OCI-LY3 (cell line): Measurements from ENCODE around the gene MEIS3.
"Not testable (repeated sequence)": the region's sequence is repeated elsewhere in the genome, so short reads cannot be mapped to it uniquely, and the experiment has no call there.

Experiments used
- H2AFZ ChIP-seq: fragments of 200-600, 300-600 bp; shearing (Covaris generic); 2 replicates; pipeline ENCODE4 v1.6.0; 2014; ENCODE audit warnings: antibody characterized with exemption, low read depth, low read length
- H3K27ac ChIP-seq: fragments of 200-600, 300-600 bp; sonication (generic); 2 replicates; pipeline ENCODE4 v1.5.1; 2014; ENCODE audit warnings: mild to moderate bottlenecking, low read length, moderate library complexity, mixed read lengths
- H3K27me3 ChIP-seq: fragments of 200-600, 300-600 bp; sonication (generic); 2 replicates; pipeline ENCODE4 v1.6.1; 2014; ENCODE audit warnings: low read depth, low read length, mixed read lengths
- H3K36me3 ChIP-seq: fragments of 200-600, 300-600 bp; sonication (generic); replicated peaks from 2 replicates; pipeline ENCODE3; 2014; ENCODE audit warnings: low read depth, low read length, mixed read lengths
- H3K4me1 ChIP-seq: fragments of 300-600, 200-600 bp; sonication (generic); 2 replicates; pipeline ENCODE4 v1.6.1; 2014; ENCODE audit warnings: low read length, mixed read lengths
- H3K4me2 ChIP-seq: fragments of 200-600, 300-600 bp; sonication (generic); 2 replicates; pipeline ENCODE4 v1.6.1; 2014; ENCODE audit warnings: low read length, mixed read lengths
- H3K4me3 ChIP-seq: fragments of 300-600, 200-600 bp; sonication (generic); 2 replicates; pipeline ENCODE4 v1.5.1; 2014; ENCODE audit warnings: antibody characterized with exemption, mild to moderate bottlenecking, low read length, moderate library complexity
- H3K79me2 ChIP-seq: fragments of 300-600, 200-600 bp; shearing (Covaris generic); 2 replicates; pipeline ENCODE4 v1.6.1; 2014; ENCODE audit warnings: mild to moderate bottlenecking, low read length, mixed read lengths
- H3K9ac ChIP-seq: fragments of 300-600, 200-600 bp; shearing (Covaris generic); 2 replicates; pipeline ENCODE4 v1.6.0; 2014; ENCODE audit warnings: mild to moderate bottlenecking, low read length, moderate library complexity
- H3K9me3 ChIP-seq: fragments of 200-600, 300-600 bp; shearing (Covaris generic); 2 replicates; pipeline ENCODE4 v1.6.1; 2014; ENCODE audit warnings: low read length, mixed read lengths; ENCODE audit not compliant: insufficient read depth
- H4K20me1 ChIP-seq: fragments of 200-600, 300-600 bp; sonication (generic); 2 replicates; pipeline ENCODE4 v1.6.1; 2016; ENCODE audit warnings: low read length, mixed read lengths; ENCODE audit not compliant: insufficient read depth
- CTCF ChIP-seq: fragments of 200-600, 300-600 bp; sonication (generic); IDR thresholded peaks from 2 replicates; pipeline ENCODE4 v1.5.1; 2014; ENCODE audit warnings: antibody characterized with exemption, low read length, low read depth
- EZH2phosphoT487 ChIP-seq: fragments of 200-600 bp; shearing (Covaris generic); IDR thresholded peaks from 2 replicates; pipeline ENCODE4 v1.6.1; 2018; ENCODE audit warnings: antibody characterized with exemption, mixed run types, low read depth

MEIS3 gene

GRCh38 chr19:47384533-47384932 lies 34.8 kb downstream of the MEIS3 start:
- not testable (repeated sequence) for H4K20me1 ChIP-seq, H3K4me2 ChIP-seq, H3K4me1 ChIP-seq, H3K4me3 ChIP-seq, H3K9ac ChIP-seq, H3K27ac ChIP-seq, H3K9me3 ChIP-seq, H3K79me2 ChIP-seq, H3K27me3 ChIP-seq, H2AFZ ChIP-seq
- peaks cover 27% of the 10 kb centered on the region for H3K36me3 ChIP-seq

GRCh38 chr19:47383890-47384289 lies 35.4 kb downstream of the MEIS3 start:
- H3K4me1 ChIP-seq, H3K79me2 ChIP-seq, H3K27ac ChIP-seq, H3K9ac ChIP-seq, H4K20me1 ChIP-seq, H3K4me3 ChIP-seq, H2AFZ ChIP-seq, H3K27me3 ChIP-seq, H3K4me2 ChIP-seq, H3K9me3 ChIP-seq: not testable (repeated sequence)
- H3K36me3 ChIP-seq, result peaks cover 29% of the 10 kb centered on the region

- TF ChIP-seq CTCF, result no peak
- no peak for TF ChIP-seq EZH2phosphoT487
- Histone ChIP-seq H3K4me1 (no peaks in the 10 kb centered on the region), H3K79me2 (no peaks in the 10 kb centered on the region), H3K27ac (no peak overlapping the region), H3K4me3 (no peak overlapping the region), H4K20me1 (no peaks in the 10 kb centered on the region), H3K36me3 (peaks cover 36% of the 10 kb centered on the region), H3K27me3 (no peaks in the 10 kb centered on the region), H3K9ac (no peak overlapping the region), H3K9me3 (no peaks in the 10 kb centered on the region), H2AFZ (no peak overlapping the region), H3K4me2 (no peak overlapping the region)
Observed at GRCh38 chr19:47381653-47382279, 37.6 kb downstream of the MEIS3 start.

GRCh38 chr19:47381121-47381520 lies 38.2 kb downstream of the MEIS3 start:
- Histone ChIP-seq H3K27ac (no peak overlapping the region), H3K9ac (no peak overlapping the region), H3K79me2 (no peaks in the 10 kb centered on the region), H3K4me2 (no peak overlapping the region), H3K36me3 (peaks cover 37% of the 10 kb centered on the region), H3K9me3 (no peaks in the 10 kb centered on the region), H4K20me1 (no peaks in the 10 kb centered on the region), H2AFZ (no peak overlapping the region), H3K4me1 (no peaks in the 10 kb centered on the region), H3K27me3 (no peaks in the 10 kb centered on the region), H3K4me3 (no peak overlapping the region)
- TF ChIP-seq CTCF (no peak), EZH2phosphoT487 (no peak)

- H3K27ac ChIP-seq, result no peak overlapping the region
- no peaks in the 10 kb centered on the region for H4K20me1 ChIP-seq
- H3K4me1 ChIP-seq, result no peaks in the 10 kb centered on the region
- no peaks in the 10 kb centered on the region for H3K79me2 ChIP-seq
- TF ChIP-seq CTCF, result no peak
- TF ChIP-seq EZH2phosphoT487, result no peak
- H3K36me3 ChIP-seq, result peaks cover 43% of the 10 kb centered on the region
- H3K9ac ChIP-seq, result no peak overlapping the region
- H2AFZ ChIP-seq, result no peak overlapping the region
- no peak overlapping the region for H3K4me2 ChIP-seq
- no peak overlapping the region for H3K4me3 ChIP-seq
- no peaks in the 10 kb centered on the region for H3K9me3 ChIP-seq
- H3K27me3 ChIP-seq, result no peaks in the 10 kb centered on the region
Observed at GRCh38 chr19:47380559-47380958, 38.8 kb downstream of the MEIS3 start.
